GM19463 (cell line): ENCODE measurements around the gene KCNJ12.
"Not testable (repeated sequence)": the region's sequence is repeated elsewhere in the genome, so short reads cannot be mapped to it uniquely, and the experiment has no call there.

Experiments
- ATAC-seq: cut with Tn5 transposase; IDR thresholded peaks from one replicate; pipeline ENCODE4 v1.9.1; 2021; ENCODE audit warnings: mild to moderate bottlenecking, moderate library complexity; ENCODE audit not compliant: unreplicated experiment

Gene KCNJ12

GRCh38 chr17:21436883-21437836 is 61.0 kb downstream of the KCNJ12 start:
- ATAC-seq: not testable (repeated sequence)

- ATAC-seq: not testable (repeated sequence)
Observed at GRCh38 chr17:21438316-21439014, 62.3 kb downstream of the KCNJ12 start.

- ATAC-seq: not testable (repeated sequence)
Observed at GRCh38 chr17:21439015-21439336, 62.8 kb downstream of the KCNJ12 start.

GRCh38 chr17:21445091-21445650 is 69.0 kb downstream of the KCNJ12 start:
- no peak for ATAC-seq

- not testable (repeated sequence) for ATAC-seq
Observed at GRCh38 chr17:21447552-21447951, 71.4 kb downstream of the KCNJ12 start.

GRCh38 chr17:21449891-21450290 is 73.7 kb downstream of the KCNJ12 start:
- ATAC-seq: not testable (repeated sequence)

GRCh38 chr17:21451975-21452374 is 75.8 kb downstream of the KCNJ12 start:
- no peak for ATAC-seq

- ATAC-seq: no peak
Observed at GRCh38 chr17:21452377-21453143, 76.4 kb downstream of the KCNJ12 start.

- ATAC-seq: no peak
Observed at GRCh38 chr17:21453144-21453898, 77.2 kb downstream of the KCNJ12 start.

- not testable (repeated sequence) for ATAC-seq
Observed at GRCh38 chr17:21454006-21454405, 77.8 kb downstream of the KCNJ12 start.

- no peak for ATAC-seq
Observed at GRCh38 chr17:21454441-21454840, 78.3 kb downstream of the KCNJ12 start.

- no peak for ATAC-seq
Observed at GRCh38 chr17:21455761-21456160, 79.6 kb downstream of the KCNJ12 start.

- ATAC-seq: not testable (repeated sequence)
Observed at GRCh38 chr17:21456449-21456848, 80.3 kb downstream of the KCNJ12 start.

GRCh38 chr17:21457051-21458026 is 81.2 kb downstream of the KCNJ12 start:
- ATAC-seq: peak; percentile 93

- ATAC-seq: no peak
Observed at GRCh38 chr17:21458054-21458453, 81.9 kb downstream of the KCNJ12 start.

GRCh38 chr17:21459536-21459935 is 83.4 kb downstream of the KCNJ12 start:
- no peak for ATAC-seq

GRCh38 chr17:21460358-21460757 is 84.2 kb downstream of the KCNJ12 start:
- no peak for ATAC-seq

- ATAC-seq: no peak
Observed at GRCh38 chr17:21462237-21462636, 86.1 kb downstream of the KCNJ12 start.

- no peak for ATAC-seq
Observed at GRCh38 chr17:21463204-21463661, 87.1 kb downstream of the KCNJ12 start.
